ENCODE measurements around the gene EGF. TPM values are rescaled to one million over a fixed set of nuclear protein-coding genes. Genes with fewer than 3 reads are reported as not detected.

The EGF gene
- total RNA-seq, 1 experiment from 2014 or later = not detected

DNA sequence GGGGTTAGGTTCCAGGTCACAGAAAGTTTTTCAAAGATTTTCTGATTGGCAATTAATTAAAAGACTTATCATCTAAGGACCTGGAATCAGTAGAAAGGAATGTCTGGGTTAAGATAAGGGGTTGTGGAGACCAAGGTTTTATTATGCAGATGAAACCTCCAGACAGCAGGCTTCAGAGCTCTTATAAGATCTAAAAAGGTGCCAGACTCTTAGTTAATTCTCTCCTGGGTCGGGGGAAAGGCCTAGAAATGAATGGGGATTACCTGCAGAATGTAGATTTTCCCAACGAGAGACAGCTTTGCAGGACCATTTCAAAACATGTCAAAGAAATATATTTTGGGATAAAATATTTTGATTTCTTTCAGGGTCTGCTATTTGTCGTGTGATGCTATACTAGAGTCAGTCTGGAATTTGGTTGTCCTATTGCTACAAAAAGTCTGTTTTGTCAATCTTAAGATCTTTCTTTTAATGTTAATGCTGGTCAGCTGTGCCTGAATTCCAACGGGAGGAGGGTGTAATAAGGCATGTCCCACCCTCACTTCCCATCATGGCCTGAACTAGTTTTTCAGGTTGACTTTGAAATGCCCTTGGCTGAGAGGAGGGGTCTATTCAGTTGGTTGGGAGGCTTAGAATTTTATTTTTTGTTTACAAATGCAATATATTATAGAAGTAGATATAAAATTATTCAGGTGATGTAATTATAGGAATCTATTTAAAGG, 15.8 kb downstream of the EGF start:
- TF ChIP-seq TCF7L2 (IDR thresholded peaks at IDR 0.05; ENCODE audit: low read depth, low read length) (no peak), POLR2AphosphoS5 (IDR thresholded peaks at IDR 0.05; ENCODE audit: low read depth, low read length) (no peak), SIN3A (IDR thresholded peaks at IDR 0.05; ENCODE audit: borderline replicate concordance, insufficient read depth, low read depth, low read length) (no peak), CTCF (IDR thresholded peaks at IDR 0.05) (no peak)
- TF ChIP-seq, protein P1, sequence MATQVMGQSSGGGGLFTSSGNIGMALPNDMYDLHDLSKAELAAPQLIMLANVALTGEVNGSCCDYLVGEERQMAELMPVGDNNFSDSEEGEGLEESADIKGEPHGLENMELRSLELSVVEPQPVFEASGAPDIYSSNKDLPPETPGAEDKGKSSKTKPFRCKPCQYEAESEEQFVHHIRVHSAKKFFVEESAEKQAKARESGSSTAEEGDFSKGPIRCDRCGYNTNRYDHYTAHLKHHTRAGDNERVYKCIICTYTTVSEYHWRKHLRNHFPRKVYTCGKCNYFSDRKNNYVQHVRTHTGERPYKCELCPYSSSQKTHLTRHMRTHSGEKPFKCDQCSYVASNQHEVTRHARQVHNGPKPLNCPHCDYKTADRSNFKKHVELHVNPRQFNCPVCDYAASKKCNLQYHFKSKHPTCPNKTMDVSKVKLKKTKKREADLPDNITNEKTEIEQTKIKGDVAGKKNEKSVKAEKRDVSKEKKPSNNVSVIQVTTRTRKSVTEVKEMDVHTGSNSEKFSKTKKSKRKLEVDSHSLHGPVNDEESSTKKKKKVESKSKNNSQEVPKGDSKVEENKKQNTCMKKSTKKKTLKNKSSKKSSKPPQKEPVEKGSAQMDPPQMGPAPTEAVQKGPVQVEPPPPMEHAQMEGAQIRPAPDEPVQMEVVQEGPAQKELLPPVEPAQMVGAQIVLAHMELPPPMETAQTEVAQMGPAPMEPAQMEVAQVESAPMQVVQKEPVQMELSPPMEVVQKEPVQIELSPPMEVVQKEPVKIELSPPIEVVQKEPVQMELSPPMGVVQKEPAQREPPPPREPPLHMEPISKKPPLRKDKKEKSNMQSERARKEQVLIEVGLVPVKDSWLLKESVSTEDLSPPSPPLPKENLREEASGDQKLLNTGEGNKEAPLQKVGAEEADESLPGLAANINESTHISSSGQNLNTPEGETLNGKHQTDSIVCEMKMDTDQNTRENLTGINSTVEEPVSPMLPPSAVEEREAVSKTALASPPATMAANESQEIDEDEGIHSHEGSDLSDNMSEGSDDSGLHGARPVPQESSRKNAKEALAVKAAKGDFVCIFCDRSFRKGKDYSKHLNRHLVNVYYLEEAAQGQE (IDR thresholded peaks at IDR 0.05; ENCODE audit: insufficient read depth in 1 of 2, low read depth in 2 of 2, low read length in 1 of 2) = no peak
- CTCF ChIA-PET = no interaction called here
- ATAC-seq = no peak
- intact Hi-C loops (cut with micrococcal nuclease; ENCODE audit: unreplicated experiment) (no loop called here), in situ Hi-C loops (cut with HindIII; ENCODE audit: low pct_unique_long_range_greater_than_20kb, low sequenced_read_pairs) (no loop called here)
- Histone ChIP-seq H3K36me3 (ENCODE audit: control insufficient read depth, insufficient read depth, low read length) (no peaks in the 10 kb centered on the region), H3K4me1 (ENCODE audit: control insufficient read depth, insufficient read depth, low read length) (no peaks in the 10 kb centered on the region), H3K27ac (ENCODE audit: low read length) (no peak overlapping the region), H3K9me3 (ENCODE audit: control insufficient read depth, insufficient read depth, low read depth, low read length) (no peaks in the 10 kb centered on the region), H3K4me3 (ENCODE audit: low read depth in 2 of 2, low read length in 2 of 2) (no peak overlapping the region), H3K27me3 (ENCODE audit: control insufficient read depth, insufficient read depth, low read length) (no peaks in the 10 kb centered on the region)
- DNase-seq (ENCODE audit: low read depth, low spot score) = no peak
- BruUV-seq (replicated peaks) = no TSS peak
- POLR2A ChIA-PET = no interaction called here

- H3K27ac ChIP-seq (ENCODE audit: low read length) = no peak overlapping the region
- H3K4me1 ChIP-seq (ENCODE audit: control insufficient read depth, insufficient read depth, low read length) = no peaks in the 10 kb centered on the region
- H3K4me3 ChIP-seq (ENCODE audit: low read depth in 2 of 2, low read length in 2 of 2) = no peak overlapping the region
- no peak for DNase-seq (ENCODE audit: low read depth, low spot score)
- intact Hi-C loops (cut with micrococcal nuclease; ENCODE audit: unreplicated experiment) = no loop called here
- H3K36me3 ChIP-seq (ENCODE audit: control insufficient read depth, insufficient read depth, low read length) = no peaks in the 10 kb centered on the region
- no TSS peak for BruUV-seq (replicated peaks)
- in situ Hi-C loops (cut with HindIII; ENCODE audit: low pct_unique_long_range_greater_than_20kb, low sequenced_read_pairs) = no loop called here
- ChIA-PET CTCF (no interaction called here), POLR2A (no interaction called here)
- TF ChIP-seq SIN3A (IDR thresholded peaks at IDR 0.05; ENCODE audit: borderline replicate concordance, insufficient read depth, low read depth, low read length) (no peak), POLR2AphosphoS5 (IDR thresholded peaks at IDR 0.05; ENCODE audit: low read depth, low read length) (no peak), CTCF (IDR thresholded peaks at IDR 0.05) (no peak)
- H3K9me3 ChIP-seq (ENCODE audit: control insufficient read depth, insufficient read depth, low read depth, low read length) = no peaks in the 10 kb centered on the region
- no peak for ATAC-seq
- no peaks in the 10 kb centered on the region for H3K27me3 ChIP-seq (ENCODE audit: control insufficient read depth, insufficient read depth, low read length)
Observed at GRCh38 chr4:109930464-109930863, 17.8 kb downstream of the EGF start.
